GM12865 (cell line): ENCODE measurements around the gene PLCL1.

Source experiments
- DNase-seq: peaks from one replicate; pipeline ENCODE4 v3.0.0; 2010; ENCODE audit warnings: low read depth
- H3K4me3 ChIP-seq: 2 replicates; pipeline ENCODE4 v1.5.1; 2011; ENCODE audit warnings: mild to moderate bottlenecking, low read depth, low read length, control low read depth
- TF ChIP-seq, protein P1 (sequence below): IDR thresholded peaks from 2 replicates; pipeline ENCODE4 v1.5.1; 2011; ENCODE audit warnings: low read length, control low read depth, low read depth, inconsistent platforms; ENCODE audit not compliant: insufficient read depth; ENCODE audit errors: missing control alignments

The PLCL1 gene

DNA sequence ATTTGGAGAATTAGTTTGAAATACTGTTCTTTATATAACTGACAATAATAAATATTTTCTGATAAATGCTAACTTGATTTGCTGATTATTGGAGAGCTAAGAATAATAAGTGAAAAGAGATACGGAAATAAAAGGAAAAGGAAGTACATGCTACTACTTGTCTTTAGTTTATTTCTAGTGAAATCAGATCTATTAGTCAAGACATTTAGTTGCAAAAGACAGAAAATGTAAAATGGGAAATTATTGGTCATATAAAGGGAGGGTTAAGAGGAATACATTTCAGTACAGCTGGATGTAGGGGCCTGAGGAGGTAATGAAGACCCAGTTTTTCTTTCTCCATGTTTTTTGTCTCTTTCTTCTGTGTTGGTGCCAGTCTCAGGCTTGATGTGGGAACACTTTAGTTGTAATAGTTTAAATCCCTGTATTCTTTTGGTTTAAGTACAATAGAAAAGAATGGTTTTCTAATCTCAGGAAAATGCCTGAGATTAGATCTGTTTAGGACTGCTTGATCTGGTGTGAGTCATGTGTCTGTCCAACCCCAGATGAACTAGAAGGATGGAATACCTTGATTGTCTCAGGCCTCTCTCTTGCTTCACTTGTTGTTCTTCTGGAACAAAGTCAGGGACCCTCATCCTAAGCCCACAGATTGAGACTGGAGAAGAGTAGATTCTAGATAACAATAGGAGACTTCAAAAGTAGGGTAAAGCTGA, 58.0 kb downstream of the PLCL1 start:
- no peak overlapping the region for H3K4me3 ChIP-seq
- TF ChIP-seq, protein P1, sequence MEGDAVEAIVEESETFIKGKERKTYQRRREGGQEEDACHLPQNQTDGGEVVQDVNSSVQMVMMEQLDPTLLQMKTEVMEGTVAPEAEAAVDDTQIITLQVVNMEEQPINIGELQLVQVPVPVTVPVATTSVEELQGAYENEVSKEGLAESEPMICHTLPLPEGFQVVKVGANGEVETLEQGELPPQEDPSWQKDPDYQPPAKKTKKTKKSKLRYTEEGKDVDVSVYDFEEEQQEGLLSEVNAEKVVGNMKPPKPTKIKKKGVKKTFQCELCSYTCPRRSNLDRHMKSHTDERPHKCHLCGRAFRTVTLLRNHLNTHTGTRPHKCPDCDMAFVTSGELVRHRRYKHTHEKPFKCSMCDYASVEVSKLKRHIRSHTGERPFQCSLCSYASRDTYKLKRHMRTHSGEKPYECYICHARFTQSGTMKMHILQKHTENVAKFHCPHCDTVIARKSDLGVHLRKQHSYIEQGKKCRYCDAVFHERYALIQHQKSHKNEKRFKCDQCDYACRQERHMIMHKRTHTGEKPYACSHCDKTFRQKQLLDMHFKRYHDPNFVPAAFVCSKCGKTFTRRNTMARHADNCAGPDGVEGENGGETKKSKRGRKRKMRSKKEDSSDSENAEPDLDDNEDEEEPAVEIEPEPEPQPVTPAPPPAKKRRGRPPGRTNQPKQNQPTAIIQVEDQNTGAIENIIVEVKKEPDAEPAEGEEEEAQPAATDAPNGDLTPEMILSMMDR: no peak
- DNase-seq: no peak

DNA sequence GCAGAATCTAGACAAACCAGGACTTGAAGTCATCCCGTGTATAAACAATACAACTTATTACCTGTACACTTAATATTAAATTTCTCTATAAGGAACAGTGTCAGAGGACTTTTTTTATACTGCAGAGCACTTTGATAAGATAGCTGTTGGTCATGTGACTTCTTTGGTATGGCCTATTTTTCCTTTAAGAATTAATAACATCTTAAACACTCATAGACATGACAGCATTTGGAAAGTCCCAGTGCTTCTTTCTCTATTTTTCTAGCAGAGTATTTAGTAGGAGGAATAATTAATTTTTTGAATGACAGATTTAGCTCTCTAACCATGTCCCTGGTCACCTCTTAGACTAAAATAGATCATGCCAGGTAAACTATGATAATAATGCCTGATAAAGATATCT, 59.4 kb downstream of the PLCL1 start:
- TF ChIP-seq, protein P1: no peak
- no peak overlapping the region for H3K4me3 ChIP-seq
- no peak for DNase-seq

DNA sequence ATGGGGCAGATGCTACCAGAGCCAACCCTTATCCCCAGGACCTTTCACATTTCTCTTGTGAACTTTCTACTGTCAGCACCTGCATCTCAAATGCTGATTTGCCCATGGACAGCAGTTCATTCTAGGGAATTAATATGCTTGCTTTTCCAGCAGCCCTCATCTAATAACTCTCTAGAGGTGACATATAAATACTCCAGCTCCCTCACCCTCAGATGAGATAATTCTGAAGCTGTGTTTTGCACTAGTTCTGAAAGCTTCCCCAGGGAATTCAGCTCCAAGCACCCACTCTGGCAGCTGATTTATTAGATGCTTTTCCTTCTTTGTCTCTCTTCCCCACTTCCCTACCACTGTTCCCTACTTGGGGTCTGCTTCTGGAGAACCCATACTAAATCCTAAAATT, 62.1 kb downstream of the PLCL1 start:
- DNase-seq: no peak
- H3K4me3 ChIP-seq: no peak overlapping the region
- TF ChIP-seq, protein P1: no peak

DNA sequence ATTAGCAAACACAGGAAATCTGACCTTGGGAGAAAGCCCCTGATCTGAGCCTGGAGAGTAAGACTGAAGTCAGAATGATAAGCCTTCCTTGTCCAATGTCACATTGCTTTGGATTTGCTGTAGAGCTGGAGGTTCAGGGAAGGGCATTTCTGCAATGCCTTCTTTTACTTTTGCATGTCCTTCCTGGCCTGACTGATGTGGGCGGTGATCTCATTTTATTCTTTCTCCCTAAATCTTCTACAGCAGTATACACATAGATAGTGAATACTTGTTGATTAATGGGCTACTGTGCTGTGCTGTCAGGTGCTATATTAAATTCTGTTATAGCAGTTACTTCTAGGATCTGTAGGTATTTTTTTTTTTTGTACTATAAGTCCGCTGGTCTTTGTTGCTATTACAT, 62.6 kb downstream of the PLCL1 start:
- DNase-seq: no peak
- TF ChIP-seq, protein P1: no peak
- H3K4me3 ChIP-seq: no peak overlapping the region

DNA sequence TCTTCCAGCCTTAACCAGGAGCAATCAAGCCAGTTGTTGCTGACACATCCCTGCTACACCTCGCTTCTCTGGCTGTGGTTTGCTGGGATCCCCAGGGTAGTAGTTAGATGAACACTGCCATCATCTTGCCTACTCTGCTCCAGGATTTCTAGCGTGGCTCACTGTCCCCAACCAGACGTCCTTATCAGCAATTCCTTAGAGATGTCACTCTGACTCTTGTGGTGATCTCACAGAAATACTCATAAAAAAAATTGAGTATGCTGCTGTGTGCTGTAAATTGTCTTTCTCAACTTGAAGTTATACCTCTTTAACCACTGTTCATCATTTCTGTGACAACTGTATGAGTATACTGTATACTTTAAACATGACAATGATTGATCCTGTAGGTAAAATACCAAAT, 63.2 kb downstream of the PLCL1 start:
- TF ChIP-seq, protein P1: no peak
- no peak overlapping the region for H3K4me3 ChIP-seq
- no peak for DNase-seq

DNA sequence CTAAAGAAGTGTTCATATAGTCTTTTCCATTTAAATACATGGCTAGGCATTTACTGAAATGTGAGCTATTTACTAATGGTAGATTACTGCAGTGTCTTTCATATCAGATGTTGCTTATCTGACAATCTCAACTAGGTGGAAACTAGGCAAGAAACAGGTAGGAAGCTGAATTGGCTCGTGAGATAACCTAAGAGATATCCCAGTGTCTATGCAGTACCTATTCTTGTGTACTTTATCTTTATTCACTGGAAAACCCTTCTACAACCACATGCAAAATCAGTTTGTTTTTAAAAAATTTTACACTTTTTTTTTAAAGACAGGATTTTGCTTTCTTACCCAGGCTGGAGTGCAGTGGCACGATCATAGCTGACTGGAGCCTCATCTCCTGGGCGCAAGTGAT, 63.8 kb downstream of the PLCL1 start:
- H3K4me3 ChIP-seq: no peak overlapping the region
- DNase-seq: no peak
- TF ChIP-seq, protein P1: no peak

DNA sequence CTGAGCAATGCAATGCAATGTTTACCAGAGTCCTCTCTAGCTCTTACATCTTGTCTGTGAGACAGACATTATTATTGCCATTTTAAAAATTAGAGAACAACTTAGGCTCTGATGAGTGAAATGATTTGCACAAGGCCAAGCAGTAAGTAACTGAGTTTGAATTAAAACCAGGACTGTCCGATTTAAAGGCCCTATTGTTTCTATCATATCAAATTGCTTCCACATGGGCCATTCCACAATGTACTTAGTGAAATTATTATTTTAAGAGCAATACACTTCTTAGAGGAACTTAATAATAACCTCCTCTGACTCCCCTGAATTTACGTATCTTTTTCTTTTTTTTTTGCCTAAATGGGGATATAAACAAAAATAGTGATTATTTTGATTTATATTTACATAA, 64.6 kb downstream of the PLCL1 start:
- no peak overlapping the region for H3K4me3 ChIP-seq
- no peak for DNase-seq
- TF ChIP-seq, protein P1: no peak
